COR-L47 (cell line): ENCODE results near the gene KRT6B.
A peak's percentile ranks its signal among the peaks of the same experiment; 100 is the strongest.
"Not testable (repeated sequence)": the region's sequence is repeated elsewhere in the genome, so short reads cannot be mapped to it uniquely, and the experiment has no call there.

Experiments
- DNase-seq: peaks from one replicate; lab custom pipeline; 2025; lab: John Stamatoyannopoulos, UW

Gene KRT6B

GRCh38 chr12:52452101-52452500 is at the start of gene KRT6B:
Gene KRT6B, minus strand, starts transcription at chr12:52452146. Its CDS starts 68 bp downstream, at chr12:52452078.
- DNase-seq, result no peak

- no peak for DNase-seq
Measured at GRCh38 chr12:52501490-52501889, 49.5 kb upstream of the KRT6B start.

- not testable (repeated sequence) for DNase-seq
Measured at GRCh38 chr12:52500574-52500973, 48.6 kb upstream of the KRT6B start.

GRCh38 chr12:52499806-52500560 is 48.0 kb upstream of the KRT6B start:
- no peak for DNase-seq

GRCh38 chr12:52498946-52499345 is 47.0 kb upstream of the KRT6B start:
- DNase-seq, result no peak

- no peak for DNase-seq
Measured at GRCh38 chr12:52497975-52498374, 46.0 kb upstream of the KRT6B start.

- DNase-seq, result no peak
Measured at GRCh38 chr12:52496590-52497071, 44.7 kb upstream of the KRT6B start.

- DNase-seq, result peak; percentile 52
Measured at GRCh38 chr12:52496054-52496453, 44.1 kb upstream of the KRT6B start.

GRCh38 chr12:52495389-52495788 is 43.4 kb upstream of the KRT6B start:
- DNase-seq, result peak; percentile 86

- DNase-seq, result no peak
Measured at GRCh38 chr12:52494518-52494917, 42.6 kb upstream of the KRT6B start.

- DNase-seq, result no peak
Measured at GRCh38 chr12:52494100-52494499, 42.2 kb upstream of the KRT6B start.

- DNase-seq, result no peak
Measured at GRCh38 chr12:52493172-52493571, 41.2 kb upstream of the KRT6B start, which contains the start of gene KRT6A. Gene KRT6A, minus strand, starts transcription at chr12:52493257. Its CDS starts 69 bp downstream, at chr12:52493188.

- not testable (repeated sequence) for DNase-seq
Measured at GRCh38 chr12:52492405-52492804, 40.5 kb upstream of the KRT6B start.

GRCh38 chr12:52491495-52491894 is 39.5 kb upstream of the KRT6B start:
- not testable (repeated sequence) for DNase-seq

- no peak for DNase-seq
Measured at GRCh38 chr12:52488736-52489135, 36.8 kb upstream of the KRT6B start.

- not testable (repeated sequence) for DNase-seq
Measured at GRCh38 chr12:52487744-52488443, 35.9 kb upstream of the KRT6B start.

- no peak for DNase-seq
Measured at GRCh38 chr12:52487211-52487610, 35.3 kb upstream of the KRT6B start.

- DNase-seq, result no peak
Measured at GRCh38 chr12:52486166-52487105, 34.5 kb upstream of the KRT6B start.

- no peak for DNase-seq
Measured at GRCh38 chr12:52480073-52480472, 28.1 kb upstream of the KRT6B start.

- no peak for DNase-seq
Measured at GRCh38 chr12:52477651-52478050, 25.7 kb upstream of the KRT6B start.

- DNase-seq, result no peak
Measured at GRCh38 chr12:52474212-52474611, 22.3 kb upstream of the KRT6B start.

- DNase-seq, result no peak
Measured at GRCh38 chr12:52473768-52474167, 21.8 kb upstream of the KRT6B start, which contains the start of gene KRT6C. Gene KRT6C, minus strand, starts transcription at chr12:52473805. Its CDS starts 68 bp downstream, at chr12:52473737.
